Measurements from ENCODE around the gene SYT9. TPM values are rescaled to one million over a fixed set of nuclear protein-coding genes. Genes with fewer than 3 reads are reported as not detected.
A peak's percentile ranks its signal among the peaks of the same experiment; 100 is the strongest.

Gene SYT9
- total RNA-seq, 1 donor from 2014 or later: 1.6 TPM

DNA sequence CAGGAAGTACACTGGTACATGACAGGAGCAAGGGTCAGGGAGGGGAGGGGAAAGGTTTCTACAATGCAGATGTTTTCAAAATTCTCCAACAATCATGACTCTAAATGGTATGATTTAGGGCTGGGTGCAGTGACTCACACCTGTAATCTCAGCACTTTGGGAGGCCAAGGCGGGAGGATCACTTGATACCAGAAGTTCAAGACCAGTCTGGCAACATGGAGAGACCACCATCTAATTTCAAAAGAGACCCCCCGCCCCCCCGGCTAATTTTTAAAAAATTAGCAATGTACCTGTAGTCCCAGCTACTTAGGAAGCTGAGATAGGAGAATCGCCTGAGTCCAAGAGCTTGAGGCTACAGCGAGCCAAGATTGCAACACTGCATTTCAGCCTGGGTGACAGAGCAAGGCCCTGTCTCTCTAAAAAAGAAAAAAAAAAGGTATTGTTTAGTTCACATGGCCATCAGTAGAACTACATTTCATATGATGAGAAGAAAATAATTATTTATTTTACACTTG lies 217.7 kb downstream of the SYT9 start:
- H3K27ac Mint-ChIP-seq: no peak overlapping the region
- peaks cover 3% of the 10 kb centered on the region for H3K36me3 Mint-ChIP-seq
- H3K9me3 Mint-ChIP-seq: peaks cover 5% of the 10 kb centered on the region
- no peak for DNase-seq (ENCODE audit: extremely low spot score, unreplicated experiment)
- H3K4me3 Mint-ChIP-seq: no peak overlapping the region
- peaks cover 12% of the 10 kb centered on the region for H3K4me1 Mint-ChIP-seq (ENCODE audit: unreplicated experiment)
- TF ChIP-seq, protein P1, sequence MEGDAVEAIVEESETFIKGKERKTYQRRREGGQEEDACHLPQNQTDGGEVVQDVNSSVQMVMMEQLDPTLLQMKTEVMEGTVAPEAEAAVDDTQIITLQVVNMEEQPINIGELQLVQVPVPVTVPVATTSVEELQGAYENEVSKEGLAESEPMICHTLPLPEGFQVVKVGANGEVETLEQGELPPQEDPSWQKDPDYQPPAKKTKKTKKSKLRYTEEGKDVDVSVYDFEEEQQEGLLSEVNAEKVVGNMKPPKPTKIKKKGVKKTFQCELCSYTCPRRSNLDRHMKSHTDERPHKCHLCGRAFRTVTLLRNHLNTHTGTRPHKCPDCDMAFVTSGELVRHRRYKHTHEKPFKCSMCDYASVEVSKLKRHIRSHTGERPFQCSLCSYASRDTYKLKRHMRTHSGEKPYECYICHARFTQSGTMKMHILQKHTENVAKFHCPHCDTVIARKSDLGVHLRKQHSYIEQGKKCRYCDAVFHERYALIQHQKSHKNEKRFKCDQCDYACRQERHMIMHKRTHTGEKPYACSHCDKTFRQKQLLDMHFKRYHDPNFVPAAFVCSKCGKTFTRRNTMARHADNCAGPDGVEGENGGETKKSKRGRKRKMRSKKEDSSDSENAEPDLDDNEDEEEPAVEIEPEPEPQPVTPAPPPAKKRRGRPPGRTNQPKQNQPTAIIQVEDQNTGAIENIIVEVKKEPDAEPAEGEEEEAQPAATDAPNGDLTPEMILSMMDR (conservative IDR thresholded peaks at IDR 0.05): no peak
- no peaks in the 10 kb centered on the region for H3K27me3 Mint-ChIP-seq

DNA sequence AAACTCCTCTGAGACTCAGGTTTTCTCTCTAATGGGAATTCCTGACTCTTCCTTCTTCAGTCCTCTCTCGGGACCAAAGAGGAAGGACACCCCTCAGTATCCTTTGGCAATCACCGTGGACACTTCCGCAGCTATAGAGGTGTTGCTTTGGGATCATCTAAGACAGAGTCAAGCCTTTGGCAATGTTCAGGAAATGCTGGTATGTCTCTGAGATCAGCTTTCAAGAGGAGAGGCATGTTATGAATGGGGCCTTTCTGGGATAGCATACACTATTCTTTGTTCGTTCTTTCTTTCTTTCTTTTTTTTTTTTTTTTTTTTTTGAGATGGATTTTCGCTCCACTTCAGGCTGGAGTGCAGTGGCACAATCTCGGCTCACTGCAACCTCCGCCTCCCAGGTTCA lies 219.4 kb downstream of the SYT9 start:
- H3K4me3 Mint-ChIP-seq: no peak overlapping the region
- peaks cover 5% of the 10 kb centered on the region for H3K9me3 Mint-ChIP-seq
- TF ChIP-seq, protein P1 (conservative IDR thresholded peaks at IDR 0.05): no peak
- no peak overlapping the region for H3K27ac Mint-ChIP-seq
- H3K27me3 Mint-ChIP-seq: no peaks in the 10 kb centered on the region
- H3K36me3 Mint-ChIP-seq: peaks cover 3% of the 10 kb centered on the region
- H3K4me1 Mint-ChIP-seq (ENCODE audit: unreplicated experiment): peaks cover 2% of the 10 kb centered on the region
- DNase-seq (ENCODE audit: extremely low spot score, unreplicated experiment): no peak

DNA sequence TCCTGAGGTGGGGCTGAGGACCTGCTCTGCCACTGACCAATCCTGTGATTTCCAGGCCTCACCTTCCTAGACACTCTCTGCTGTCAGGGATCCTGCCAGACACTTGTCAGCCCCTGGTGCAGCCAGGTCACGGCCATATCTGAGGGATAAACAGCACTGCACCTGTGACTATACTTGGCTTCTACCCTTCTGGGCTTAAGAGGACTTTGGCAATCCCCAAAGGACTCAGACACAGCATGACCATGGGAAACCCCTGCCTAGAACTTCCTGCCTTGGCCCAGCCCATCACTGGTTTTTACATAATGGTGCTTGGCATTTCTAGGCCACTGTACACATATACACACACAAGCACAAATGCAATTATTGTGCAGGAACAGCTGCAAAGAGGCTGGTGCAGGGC lies 222.0 kb downstream of the SYT9 start:
- Mint-ChIP-seq H3K27me3 (no peaks in the 10 kb centered on the region), H3K4me3 (no peak overlapping the region), H3K4me1 (ENCODE audit: unreplicated experiment) (no peaks in the 10 kb centered on the region), H3K27ac (no peak overlapping the region), H3K9me3 (peaks cover 5% of the 10 kb centered on the region), H3K36me3 (no peaks in the 10 kb centered on the region)
- DNase-seq (ENCODE audit: extremely low spot score, unreplicated experiment): no peak
- TF ChIP-seq, protein P1 (conservative IDR thresholded peaks at IDR 0.05): no peak

DNA sequence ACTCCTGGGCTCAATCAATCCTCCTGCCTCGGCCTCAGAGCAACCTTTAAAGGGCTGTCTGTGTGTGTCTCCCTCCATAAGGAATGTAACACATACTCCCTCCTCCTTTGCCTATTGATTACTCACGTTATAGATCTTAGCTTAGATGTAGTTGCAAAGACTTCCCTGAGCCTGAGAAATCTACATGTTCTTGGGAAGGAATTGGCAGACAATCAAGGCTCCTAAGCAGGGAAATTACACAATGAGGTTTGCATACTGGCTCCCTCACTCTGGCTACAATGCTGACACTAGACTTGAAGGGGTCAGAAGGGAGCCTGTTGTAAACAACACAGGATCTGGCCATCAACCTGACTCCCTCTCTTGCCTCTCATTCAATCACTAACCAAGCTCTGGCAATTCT lies 228.4 kb downstream of the SYT9 start:
- no peak overlapping the region for H3K27ac Mint-ChIP-seq
- DNase-seq (ENCODE audit: extremely low spot score, unreplicated experiment): no peak
- H3K4me3 Mint-ChIP-seq: no peak overlapping the region
- no peaks in the 10 kb centered on the region for H3K36me3 Mint-ChIP-seq
- H3K27me3 Mint-ChIP-seq: no peaks in the 10 kb centered on the region
- no peaks in the 10 kb centered on the region for H3K9me3 Mint-ChIP-seq
- H3K4me1 Mint-ChIP-seq (ENCODE audit: unreplicated experiment): peaks cover 11% of the 10 kb centered on the region
- TF ChIP-seq, protein P1 (conservative IDR thresholded peaks at IDR 0.05): no peak

DNA sequence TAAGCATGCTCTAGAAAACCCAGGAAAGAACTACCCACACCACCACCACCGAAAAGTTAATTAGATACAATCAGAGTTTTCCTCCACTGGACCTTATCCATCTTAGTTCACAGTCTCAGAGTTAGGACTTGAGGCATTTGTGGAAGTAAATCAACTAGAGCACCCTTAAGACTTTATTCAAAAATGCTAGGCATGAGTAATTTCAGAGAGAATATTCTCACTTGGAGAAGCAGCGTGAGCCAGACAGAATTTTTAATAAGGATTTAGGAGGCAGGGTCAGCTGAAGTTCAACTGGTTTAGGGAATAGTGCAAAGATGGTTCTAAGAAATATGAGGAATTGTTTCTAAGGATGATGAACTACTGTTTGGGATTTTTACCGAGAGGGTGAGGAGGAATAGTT lies 232.4 kb downstream of the SYT9 start:
- Mint-ChIP-seq H3K27ac (no peak overlapping the region), H3K9me3 (peaks cover under 1% of the 10 kb centered on the region), H3K4me3 (peak overlapping the region; percentile 13), H3K36me3 (peaks cover 3% of the 10 kb centered on the region), H3K27me3 (no peaks in the 10 kb centered on the region), H3K4me1 (ENCODE audit: unreplicated experiment) (peaks cover 18% of the 10 kb centered on the region)
- TF ChIP-seq, protein P1 (conservative IDR thresholded peaks at IDR 0.05): no peak
- no peak for DNase-seq (ENCODE audit: extremely low spot score, unreplicated experiment)

DNA sequence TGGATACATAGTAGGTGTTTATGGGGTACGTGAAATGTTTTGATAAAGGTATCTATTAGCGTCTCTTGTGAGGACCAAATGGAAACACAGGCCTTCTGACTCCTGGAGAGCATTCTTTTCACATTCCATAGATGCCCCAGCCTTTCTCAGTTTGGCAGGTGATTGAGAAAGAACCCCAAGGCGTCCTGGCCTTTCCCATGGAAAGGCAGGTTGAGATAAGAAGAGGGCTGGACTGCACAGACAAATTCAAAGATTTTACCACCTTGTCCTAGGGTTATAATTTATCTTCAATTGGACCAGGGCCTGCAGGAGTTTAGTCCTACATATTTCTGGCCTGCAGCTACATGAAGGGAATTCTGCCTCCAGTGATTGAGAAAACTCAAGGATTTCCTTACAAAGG lies 232.9 kb downstream of the SYT9 start:
- H3K27ac Mint-ChIP-seq: no peak overlapping the region

More for the DNA sequence above, 232.9 kb downstream of the SYT9 start:
- TF ChIP-seq, protein P1 (conservative IDR thresholded peaks at IDR 0.05): no peak
- peaks cover 8% of the 10 kb centered on the region for H3K36me3 Mint-ChIP-seq
- H3K4me1 Mint-ChIP-seq (ENCODE audit: unreplicated experiment): peaks cover 18% of the 10 kb centered on the region
- DNase-seq (ENCODE audit: extremely low spot score, unreplicated experiment): no peak
- H3K9me3 Mint-ChIP-seq: peaks cover 5% of the 10 kb centered on the region
- H3K4me3 Mint-ChIP-seq: no peak overlapping the region
- H3K27me3 Mint-ChIP-seq: no peaks in the 10 kb centered on the region

Data from type B pancreatic cell (in vitro differentiated cells).